ENCODE data around the gene USP28.

The USP28 gene

GRCh38 chr11:113838005-113838404 lies 37.4 kb downstream of the USP28 start:
- TF ChIP-seq POLR2AphosphoS5 (IDR thresholded peaks at IDR 0.05; ENCODE audit: low read depth) (no peak), GABPA (IDR thresholded peaks at IDR 0.05; ENCODE audit: low read depth) (no peak), REST (IDR thresholded peaks at IDR 0.05; ENCODE audit: insufficient replicate concordance, low read depth) (no peak), SPI1 (IDR thresholded peaks at IDR 0.05; ENCODE audit: borderline replicate concordance, low read depth) (no peak), CTCF (IDR thresholded peaks at IDR 0.05; ENCODE audit: insufficient read depth, low read length) (no peak)
- Histone ChIP-seq H3K27ac (replicated peaks) (no peak overlapping the region), H3K4me3 (replicated peaks; ENCODE audit: insufficient read depth, low read length) (no peak overlapping the region), H3K27me3 (ENCODE audit: insufficient read depth, poor library complexity, severe bottlenecking) (peaks cover 2% of the 10 kb centered on the region)
- DNase-seq (ENCODE audit: low read depth in 1 of 2, low spot score in 1 of 2): no peak

GRCh38 chr11:113835306-113835705 lies 40.1 kb downstream of the USP28 start:
- H3K27ac ChIP-seq (replicated peaks): no peak overlapping the region
- no peak overlapping the region for H3K4me3 ChIP-seq (replicated peaks; ENCODE audit: insufficient read depth, low read length)
- peaks cover 2% of the 10 kb centered on the region for H3K27me3 ChIP-seq (ENCODE audit: insufficient read depth, poor library complexity, severe bottlenecking)
- DNase-seq (ENCODE audit: low read depth in 1 of 2, low spot score in 1 of 2): no peak
- TF ChIP-seq CTCF (IDR thresholded peaks at IDR 0.05; ENCODE audit: insufficient read depth, low read length) (no peak), GABPA (IDR thresholded peaks at IDR 0.05; ENCODE audit: low read depth) (no peak), POLR2AphosphoS5 (IDR thresholded peaks at IDR 0.05; ENCODE audit: low read depth) (no peak), SPI1 (IDR thresholded peaks at IDR 0.05; ENCODE audit: borderline replicate concordance, low read depth) (no peak), REST (IDR thresholded peaks at IDR 0.05; ENCODE audit: insufficient replicate concordance, low read depth) (no peak)

- no peak for DNase-seq (ENCODE audit: low read depth in 1 of 2, low spot score in 1 of 2)
- TF ChIP-seq SPI1 (IDR thresholded peaks at IDR 0.05; ENCODE audit: borderline replicate concordance, low read depth): no peak
- TF ChIP-seq GABPA (IDR thresholded peaks at IDR 0.05; ENCODE audit: low read depth): no peak
- no peak for TF ChIP-seq REST (IDR thresholded peaks at IDR 0.05; ENCODE audit: insufficient replicate concordance, low read depth)
- no peak for TF ChIP-seq POLR2AphosphoS5 (IDR thresholded peaks at IDR 0.05; ENCODE audit: low read depth)
- TF ChIP-seq CTCF (IDR thresholded peaks at IDR 0.05; ENCODE audit: insufficient read depth, low read length): no peak
- no peak overlapping the region for H3K27ac ChIP-seq (replicated peaks)
- no peak overlapping the region for H3K4me3 ChIP-seq (replicated peaks; ENCODE audit: insufficient read depth, low read length)
- H3K27me3 ChIP-seq (ENCODE audit: insufficient read depth, poor library complexity, severe bottlenecking): peaks cover 2% of the 10 kb centered on the region
Observed at GRCh38 chr11:113833151-113833550, 42.2 kb downstream of the USP28 start.

Data from HL-60 (cell line).